ENCODE results near the gene OR52B2. TPM values are rescaled to one million over a fixed set of nuclear protein-coding genes. Genes with fewer than 3 reads are reported as not detected.

The OR52B2 gene
- total and polyA plus RNA-seq, 2 of the 8 experiments (the other 6 are each of a cell fraction or from before 2014, with no cell fraction given): 0.15 TPM; not detected in 1

- POLR2A ChIA-PET (ENCODE audit: partially characterized antibody): no interaction called here
- Histone ChIP-seq H3K23ac (ENCODE audit: insufficient read length) (no peak overlapping the region), H4K5ac (ENCODE audit: insufficient read length, low read depth, low read length) (no peak overlapping the region), H3K79me2 (ENCODE audit: control insufficient read depth in 1 of 2, insufficient read depth in 2 of 2, low read length in 2 of 2) (no peaks in the 10 kb centered on the region), H3K18ac (ENCODE audit: extremely low read depth, low read length) (no peak overlapping the region), H4K8ac (ENCODE audit: extremely low read depth, insufficient read depth, low read length) (no peak overlapping the region), H3K27ac (ENCODE audit: low read depth, low read length) (no peak overlapping the region), H3K4me1 (replicated peaks in 1 of 4; ENCODE audit: control insufficient read depth in 3 of 4, insufficient read depth in 4 of 4, low read length in 3 of 4) (peaks cover 0 to 3% (median 1%) of the 10 kb centered on the region in 4 experiments; a peak in 2 of 7 replicates), H2AFZ (ENCODE audit: low read length) (no peak overlapping the region), H3K9me3 (ENCODE audit: insufficient read depth in 2 of 2, low read depth in 1 of 2, low read length in 1 of 2) (no peaks in the 10 kb centered on the region; a peak in 1 of 4 replicates), H3K56ac (replicated peaks; ENCODE audit: insufficient read length, low read depth, low read length) (no peak overlapping the region), H2BK5ac (ENCODE audit: low read depth, low read length) (no peak overlapping the region), H2BK20ac (ENCODE audit: low read length) (no peak overlapping the region), H4K91ac (replicated peaks; ENCODE audit: insufficient read length, low read length) (no peak overlapping the region), H2BK12ac (ENCODE audit: low read depth, low read length) (no peak overlapping the region), H4K20me1 (replicated peaks in 1 of 2; ENCODE audit: control insufficient read depth in 1 of 2, insufficient read depth in 2 of 2, low read length in 2 of 2) (no peaks in the 10 kb centered on the region), H3K4me3 (ENCODE audit: extremely low read depth in 1 of 4, insufficient read depth in 2 of 4, low read depth in 3 of 4, low read length in 4 of 4) (no peak overlapping the region), H3K36me3 (ENCODE audit: control insufficient read depth in 2 of 4, insufficient read depth in 4 of 4, low read length in 3 of 4) (peaks cover 0 to 3% (median 1%) of the 10 kb centered on the region in 4 experiments; a peak in 5 of 8 replicates), H3K4ac (replicated peaks; ENCODE audit: insufficient read length, low read depth, low read length) (no peak overlapping the region), H3K27me3 (replicated peaks in 1 of 4; ENCODE audit: control insufficient read depth in 3 of 4, extremely low read depth in 1 of 4, insufficient read depth in 3 of 4, low read length in 3 of 4) (no peaks in the 10 kb centered on the region), H3K4me2 (ENCODE audit: insufficient read depth in 1 of 2, low read depth in 2 of 2, low read length in 2 of 2) (no peak overlapping the region), H2AK5ac (ENCODE audit: low read depth, low read length) (no peak overlapping the region), H3K14ac (ENCODE audit: insufficient read length) (no peak overlapping the region), H2BK120ac (replicated peaks; ENCODE audit: low read depth, low read length) (no peak overlapping the region), H3K9ac (replicated peaks in 1 of 4; ENCODE audit: extremely low read depth in 1 of 4, low read depth in 3 of 4, low read length in 3 of 4) (no peak overlapping the region), H3K79me1 (ENCODE audit: low read depth, low read length) (no peaks in the 10 kb centered on the region), H2BK15ac (ENCODE audit: low read length) (no peak overlapping the region), H3K23me2 (ENCODE audit: low read depth, low read length) (no peaks in the 10 kb centered on the region)
- no peak for DNase-seq (ENCODE audit: low read depth in 1 of 2, low spot score in 2 of 2)
- WGBS, 2 experiments (ENCODE audit: extremely low coverage in 1 of 2, insufficient coverage in 1 of 2, insufficient read length in 1 of 2, insufficient replicate concordance in 2 of 2, low coverage in 1 of 2, low lambda C conversion rate in 2 of 2, missing lambda C conversion rate in 1 of 2): 92% methylated on average over 1 of the region's 1 CpG; no CpG with 5 or more reads in 1 of the 2 experiments
- TF ChIP-seq EP300 (IDR thresholded peaks at IDR 0.05; ENCODE audit: borderline replicate concordance in 1 of 2, low read depth in 2 of 2, low read length in 2 of 2) (no peak), GABPA (IDR thresholded peaks at IDR 0.05; ENCODE audit: borderline replicate concordance, insufficient read depth, low read length) (no peak), SAP30 (IDR thresholded peaks at IDR 0.05; ENCODE audit: insufficient read depth, insufficient replicate concordance, low read length) (no peak), SP2 (IDR thresholded peaks at IDR 0.05; ENCODE audit: low read length) (no peak), BCL11A (IDR thresholded peaks at IDR 0.05; ENCODE audit: low read depth in 2 of 2, low read length in 2 of 2) (no peak), CBX5 (IDR thresholded peaks at IDR 0.05; ENCODE audit: low read depth, low read length) (no peak), USF2 (IDR thresholded peaks at IDR 0.05; ENCODE audit: low read length) (no peak), PHF8 (conservative IDR thresholded peaks at IDR 0.05; ENCODE audit: low read depth, low read length) (no peak), RXRA (IDR thresholded peaks at IDR 0.05; ENCODE audit: insufficient read depth, low read depth, low read length) (no peak), SIRT6 (IDR thresholded peaks at IDR 0.05; ENCODE audit: low read length) (no peak), SIN3A (conservative IDR thresholded peaks at IDR 0.05 in 1 of 2, IDR thresholded peaks at IDR 0.05 in 1 of 2; ENCODE audit: low read depth in 1 of 2, low read length in 2 of 2) (no peak), CBX8 (IDR thresholded peaks at IDR 0.05; ENCODE audit: borderline replicate concordance, low read depth, low read length) (no peak)
- no peak for FAIRE-seq
- CTCF ChIA-PET (ENCODE audit: partially characterized antibody): interaction anchor here (1.2 to 2.3 kb wide), 2 partner anchors 11 to 66 kb away, joined by 3 to 11 read pairs; no protein-coding TSS in a partner anchor
Measured at GRCh38 chr11:6204706-6205105, 34.6 kb upstream of the OR52B2 start.
